ENCODE results near the gene SUN5.
A peak's percentile ranks its signal among the peaks of the same experiment; 100 is the strongest.

SUN5 gene

DNA sequence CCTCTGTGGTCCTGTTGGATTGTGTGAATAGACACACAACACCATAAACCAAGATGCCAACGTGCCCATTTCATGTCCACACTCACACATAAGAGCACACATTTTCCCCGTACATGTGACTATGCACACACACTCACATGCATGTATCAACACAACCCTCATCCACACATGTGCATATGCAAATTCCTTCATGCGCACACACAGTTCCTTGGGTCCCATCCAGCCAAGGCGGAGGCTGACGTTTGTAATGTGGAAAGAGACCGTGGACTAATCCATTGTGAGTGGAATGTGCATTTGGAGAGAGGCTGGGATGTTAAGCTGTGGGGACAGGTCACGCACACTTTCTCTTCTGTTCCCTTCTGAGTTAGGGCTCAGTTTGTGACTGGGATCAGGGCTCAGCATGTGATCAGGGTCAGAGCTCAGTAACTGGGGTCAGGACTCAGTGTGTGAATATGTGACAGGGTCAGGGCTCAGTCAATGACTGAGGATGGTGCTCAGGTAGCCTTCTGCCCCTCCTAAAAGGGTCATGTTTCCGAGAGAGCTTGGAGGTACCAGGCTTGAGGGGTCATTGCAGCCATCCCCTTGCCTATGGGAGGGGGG, 2.6 kb upstream of the SUN5 start:
- TF ChIP-seq, protein P1, sequence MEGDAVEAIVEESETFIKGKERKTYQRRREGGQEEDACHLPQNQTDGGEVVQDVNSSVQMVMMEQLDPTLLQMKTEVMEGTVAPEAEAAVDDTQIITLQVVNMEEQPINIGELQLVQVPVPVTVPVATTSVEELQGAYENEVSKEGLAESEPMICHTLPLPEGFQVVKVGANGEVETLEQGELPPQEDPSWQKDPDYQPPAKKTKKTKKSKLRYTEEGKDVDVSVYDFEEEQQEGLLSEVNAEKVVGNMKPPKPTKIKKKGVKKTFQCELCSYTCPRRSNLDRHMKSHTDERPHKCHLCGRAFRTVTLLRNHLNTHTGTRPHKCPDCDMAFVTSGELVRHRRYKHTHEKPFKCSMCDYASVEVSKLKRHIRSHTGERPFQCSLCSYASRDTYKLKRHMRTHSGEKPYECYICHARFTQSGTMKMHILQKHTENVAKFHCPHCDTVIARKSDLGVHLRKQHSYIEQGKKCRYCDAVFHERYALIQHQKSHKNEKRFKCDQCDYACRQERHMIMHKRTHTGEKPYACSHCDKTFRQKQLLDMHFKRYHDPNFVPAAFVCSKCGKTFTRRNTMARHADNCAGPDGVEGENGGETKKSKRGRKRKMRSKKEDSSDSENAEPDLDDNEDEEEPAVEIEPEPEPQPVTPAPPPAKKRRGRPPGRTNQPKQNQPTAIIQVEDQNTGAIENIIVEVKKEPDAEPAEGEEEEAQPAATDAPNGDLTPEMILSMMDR (IDR thresholded peaks at IDR 0.05; ENCODE audit: insufficient read depth, low read depth, low read length, missing control alignments), result no peak
- DNase-seq (ENCODE audit: low read depth), result no peak
- H3K4me3 ChIP-seq (ENCODE audit: low read length), result no peak overlapping the region

DNA sequence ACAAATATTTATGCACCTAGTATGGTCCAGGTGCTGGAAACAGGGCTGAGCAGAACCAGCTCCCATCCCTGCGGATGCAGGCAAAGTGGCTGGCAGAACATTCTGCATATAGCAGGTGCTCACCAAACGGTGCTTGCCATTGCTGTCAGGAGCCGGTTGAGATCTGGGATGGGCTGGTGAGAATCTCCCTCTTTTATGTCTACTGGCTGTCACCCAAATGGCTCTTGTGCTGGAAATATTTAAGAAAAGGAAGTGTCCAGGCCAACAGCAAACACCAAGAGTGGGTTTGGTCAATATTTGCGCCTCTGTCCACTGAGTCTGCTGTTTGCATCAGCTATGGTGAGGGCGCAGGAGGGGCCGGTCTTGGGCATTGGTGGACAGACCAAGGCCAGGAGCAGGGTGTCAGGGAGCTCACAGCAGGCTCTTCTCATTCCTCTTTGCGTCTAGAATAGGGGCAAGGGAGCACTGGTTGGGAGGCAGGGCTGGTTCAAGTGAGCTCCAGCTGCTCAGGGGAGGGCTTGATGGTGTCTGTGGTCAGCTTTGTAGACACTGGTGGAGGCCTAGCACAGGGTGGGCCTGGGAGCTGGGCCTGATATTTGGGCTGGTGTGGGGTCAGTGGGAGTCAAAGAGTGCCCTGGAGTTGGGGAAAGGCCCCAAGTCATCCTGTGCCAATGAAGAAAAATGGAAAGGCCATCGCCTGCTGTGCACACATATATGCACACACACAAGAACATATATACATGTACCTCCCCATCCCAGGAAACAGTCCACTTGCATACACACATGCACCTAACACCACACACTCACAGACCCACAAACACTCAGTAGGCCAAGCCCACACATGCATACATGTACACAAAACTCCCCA, 1.9 kb upstream of the SUN5 start:
- no peak for DNase-seq (ENCODE audit: low read depth)
- TF ChIP-seq, protein P1 (IDR thresholded peaks at IDR 0.05; ENCODE audit: insufficient read depth, low read depth, low read length, missing control alignments), result no peak
- H3K4me3 ChIP-seq (ENCODE audit: low read length), result no peak overlapping the region

DNA sequence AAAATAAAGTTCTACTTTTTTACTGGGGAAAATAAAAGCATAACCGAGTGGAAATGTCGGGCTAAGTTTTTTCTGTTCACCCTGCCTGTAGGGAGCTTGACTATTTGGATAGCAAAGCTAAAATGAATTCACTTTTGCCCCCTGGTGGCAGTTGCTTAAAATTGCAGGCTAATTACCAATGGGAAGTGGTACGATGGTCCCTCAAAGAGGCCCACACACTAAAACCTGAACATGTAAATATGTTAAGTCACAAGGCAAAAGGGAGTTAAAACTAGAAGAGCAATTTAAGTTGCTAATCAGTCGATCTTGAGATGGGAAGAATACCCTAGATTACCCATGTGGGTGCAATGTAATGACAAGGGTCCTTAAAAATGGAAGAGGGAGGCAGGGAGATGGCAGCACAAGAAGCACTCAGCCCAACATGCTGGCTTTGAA, 916 bp upstream of the SUN5 start:
- H3K4me3 ChIP-seq (ENCODE audit: low read length), result no peak overlapping the region
- TF ChIP-seq, protein P1 (IDR thresholded peaks at IDR 0.05; ENCODE audit: insufficient read depth, low read depth, low read length, missing control alignments), result peak; percentile 16
- no peak for DNase-seq (ENCODE audit: low read depth)

DNA sequence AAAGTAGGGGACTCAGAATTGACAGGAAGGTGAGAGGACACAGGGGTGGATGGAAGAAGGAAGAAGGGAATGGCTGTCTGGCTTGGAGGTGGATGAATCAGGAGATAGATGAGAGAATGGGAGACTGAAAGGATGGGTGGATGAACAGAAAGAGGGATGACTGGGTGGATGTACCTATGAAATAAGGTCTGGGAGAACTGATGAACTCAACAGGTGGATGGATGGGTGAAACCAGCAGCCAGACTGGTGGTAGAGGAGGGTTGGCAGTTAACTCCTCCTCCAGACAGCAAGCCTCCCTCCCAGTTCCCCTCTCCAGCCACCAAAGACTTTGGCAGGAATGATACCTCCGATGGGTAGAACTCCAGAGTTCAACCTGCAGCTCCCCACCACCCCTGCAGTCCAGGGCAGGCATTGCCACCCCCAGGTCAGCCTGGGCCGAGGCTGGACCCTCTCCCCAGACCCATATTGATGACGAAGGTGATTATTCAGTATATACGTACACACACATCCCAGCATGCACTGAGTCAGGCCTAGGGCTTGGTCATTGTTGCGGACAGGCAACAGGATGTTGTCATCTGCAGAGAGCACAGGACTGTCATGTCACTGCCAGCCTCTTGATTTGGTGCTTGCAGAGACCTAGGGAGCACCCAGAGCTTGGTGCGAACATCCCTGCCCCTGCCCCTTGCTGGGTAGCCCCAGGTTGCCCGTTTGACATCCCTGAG, 2.0 kb downstream of the SUN5 start:
- no peak overlapping the region for H3K4me3 ChIP-seq (ENCODE audit: low read length)
- TF ChIP-seq, protein P1 (IDR thresholded peaks at IDR 0.05; ENCODE audit: insufficient read depth, low read depth, low read length, missing control alignments), result no peak
- no peak for DNase-seq (ENCODE audit: low read depth)

DNA sequence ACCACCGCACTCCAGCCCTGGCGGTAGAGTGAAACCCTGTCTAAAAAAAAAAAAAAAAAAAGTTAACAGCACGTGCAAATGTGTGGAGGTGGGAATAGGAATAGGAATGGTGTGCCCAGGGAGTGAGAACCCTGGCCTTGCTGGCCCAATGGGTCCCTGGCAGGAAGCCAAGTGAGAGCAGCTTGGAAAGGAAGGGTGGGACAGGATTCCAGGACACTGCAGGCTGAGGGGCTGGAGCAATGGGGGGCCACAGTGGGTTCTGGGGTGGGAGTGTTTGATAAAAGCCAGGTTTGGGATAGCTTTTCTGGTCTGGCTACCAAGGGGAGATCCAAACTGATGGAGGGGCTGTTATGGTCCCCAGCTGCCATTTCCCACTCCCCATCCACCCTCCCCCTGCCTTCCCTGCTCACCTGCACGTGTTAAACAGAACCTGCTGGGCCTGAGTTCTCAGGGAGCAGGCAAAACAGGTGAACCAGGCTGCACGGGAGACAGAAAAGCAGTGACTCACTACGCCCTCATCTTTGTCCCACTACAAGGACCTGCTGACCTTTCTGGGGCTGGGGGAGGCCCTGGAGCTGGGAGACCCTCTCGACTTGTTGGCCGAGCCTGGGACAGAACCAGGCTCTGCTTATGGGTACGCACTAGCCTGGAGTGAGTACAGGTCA, 3.3 kb downstream of the SUN5 start:
- peak; percentile 27 for DNase-seq (ENCODE audit: low read depth)
- H3K4me3 ChIP-seq (ENCODE audit: low read length), result no peak overlapping the region
- TF ChIP-seq, protein P1 (IDR thresholded peaks at IDR 0.05; ENCODE audit: insufficient read depth, low read depth, low read length, missing control alignments), result no peak

DNA sequence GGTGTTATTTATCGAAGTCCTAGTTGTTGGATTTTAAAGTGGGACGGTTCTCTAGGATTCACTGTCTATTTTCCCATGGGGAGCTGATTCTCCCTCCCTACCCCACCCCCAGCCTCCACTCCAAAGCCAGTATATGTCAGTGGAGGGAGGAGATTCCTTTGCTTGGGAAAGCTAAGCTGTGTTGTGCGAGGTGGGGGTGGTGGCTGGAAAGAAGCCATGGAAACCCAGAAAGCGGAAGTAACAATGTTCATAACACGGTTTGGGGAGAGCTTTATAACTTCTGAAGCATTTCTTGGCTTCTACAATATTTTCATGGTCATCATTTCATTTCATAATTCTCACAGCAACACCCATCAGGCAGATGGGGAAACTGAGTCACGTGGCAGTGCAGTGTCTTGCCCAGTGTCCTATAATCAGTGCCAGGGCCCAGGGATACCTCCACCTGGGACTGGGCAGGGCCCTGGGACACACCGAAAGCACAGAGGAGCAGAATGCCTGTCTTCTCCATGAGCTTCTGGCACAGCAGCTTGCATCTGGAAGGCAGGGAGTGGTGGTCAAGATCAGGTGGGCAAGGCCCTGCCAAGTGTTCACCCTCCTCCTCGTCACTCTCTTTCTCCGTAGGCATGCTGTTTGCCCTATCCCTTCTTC, 4.5 kb downstream of the SUN5 start:
- H3K4me3 ChIP-seq (ENCODE audit: low read length), result no peak overlapping the region
- DNase-seq (ENCODE audit: low read depth), result no peak
- TF ChIP-seq, protein P1 (IDR thresholded peaks at IDR 0.05; ENCODE audit: insufficient read depth, low read depth, low read length, missing control alignments), result no peak

Data from epithelial cell of esophagus (primary cell).